Left renal cortex interstitium (tissue), 4 donors: ENCODE measurements around the gene PTPRK. TPM values are rescaled to one million over a fixed set of nuclear protein-coding genes. Genes with fewer than 3 reads are reported as not detected.

Experiments
- DNase-seq, 4 donors: peaks; one replicate each; pipeline ENCODE4 v3.0.0-alpha.2; 2013; ENCODE audit warnings: low read depth in 4 of 4, low spot score in 2 of 4, missing footprints in 1 of 4
- polyA plus RNA-seq, 4 donors: library from polyadenylated mRNA; unstranded; fragments of 120-200 nt; gene quantifications; one replicate each; pipeline ENCODE4 v1.2.1, GENCODE V29; 2013; ENCODE audit not compliant: insufficient read length in 4 of 4

PTPRK gene
- polyA plus RNA-seq, 4 donors, result 47.6 to 56.0 (median 49.7) TPM

GRCh38 chr6:128161263-128161662, 359.1 kb downstream of the PTPRK start:
- DNase-seq, result no peak

- no peak for DNase-seq
Measured at GRCh38 chr6:128158496-128158895, 361.9 kb downstream of the PTPRK start.

DNA sequence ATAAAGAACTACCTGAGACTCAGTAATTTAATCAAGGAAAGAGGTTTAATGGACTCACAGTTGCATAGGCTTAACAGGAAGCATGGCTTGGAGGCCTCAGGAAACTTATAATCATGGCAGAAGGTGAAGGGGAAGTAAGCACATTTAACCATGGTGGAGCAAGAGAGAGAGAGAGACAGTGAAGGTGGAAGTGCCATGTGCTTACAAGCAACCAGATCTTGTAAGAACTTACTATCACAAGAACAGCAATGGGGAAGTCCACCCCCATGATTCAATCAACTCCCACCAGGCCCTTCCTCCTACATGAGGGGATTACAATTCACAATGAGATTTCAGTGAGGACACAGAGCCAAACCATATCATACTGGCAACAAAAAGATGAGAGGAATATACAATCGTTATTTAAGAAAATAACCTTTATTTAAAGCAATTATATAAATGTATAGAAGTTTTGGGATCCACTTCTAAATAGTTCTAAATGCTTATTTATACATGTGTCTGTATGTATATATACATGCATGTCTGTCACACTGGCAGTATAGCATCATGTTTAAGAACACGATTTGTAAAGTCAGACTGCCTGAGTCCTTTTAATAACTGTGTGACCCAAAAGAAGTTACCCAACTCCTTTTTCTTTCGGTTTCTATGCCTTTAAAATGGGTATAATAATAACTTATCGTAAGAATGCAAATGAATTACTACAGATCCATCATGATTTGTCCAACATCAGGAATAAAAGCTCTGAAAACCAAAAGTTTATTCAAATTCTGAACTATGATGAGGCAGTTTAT, 363.9 kb downstream of the PTPRK start:
- no peak for DNase-seq

- DNase-seq, result no peak
Measured at GRCh38 chr6:128155826-128156225, 364.6 kb downstream of the PTPRK start.

GRCh38 chr6:128152551-128152950, 367.8 kb downstream of the PTPRK start:
- DNase-seq, result no peak

- DNase-seq, result no peak
Measured at GRCh38 chr6:128150376-128150775, 370.0 kb downstream of the PTPRK start.

DNA sequence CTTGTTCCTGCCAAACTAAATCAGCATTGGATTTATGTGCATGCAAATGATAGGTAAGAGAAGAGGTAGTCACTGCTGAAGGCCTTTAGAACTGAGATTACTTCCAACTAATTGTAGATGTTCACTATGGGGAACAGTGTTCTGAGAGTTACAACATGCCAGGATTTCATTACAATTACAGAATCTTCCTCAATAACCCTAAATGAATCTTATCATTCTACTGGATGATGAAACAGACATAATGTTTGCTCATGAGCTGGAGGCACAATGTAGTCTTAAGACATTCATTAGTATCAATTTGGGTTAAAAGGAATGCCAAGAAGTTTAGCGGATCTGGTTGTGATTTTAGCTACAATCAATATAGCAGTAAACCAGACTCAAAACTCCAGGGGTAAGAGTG, 370.6 kb downstream of the PTPRK start:
- no peak for DNase-seq

- DNase-seq, result no peak
Measured at GRCh38 chr6:128144320-128144719, 376.1 kb downstream of the PTPRK start.

- no peak for DNase-seq
Measured at GRCh38 chr6:128141932-128142331, 378.5 kb downstream of the PTPRK start.

DNA sequence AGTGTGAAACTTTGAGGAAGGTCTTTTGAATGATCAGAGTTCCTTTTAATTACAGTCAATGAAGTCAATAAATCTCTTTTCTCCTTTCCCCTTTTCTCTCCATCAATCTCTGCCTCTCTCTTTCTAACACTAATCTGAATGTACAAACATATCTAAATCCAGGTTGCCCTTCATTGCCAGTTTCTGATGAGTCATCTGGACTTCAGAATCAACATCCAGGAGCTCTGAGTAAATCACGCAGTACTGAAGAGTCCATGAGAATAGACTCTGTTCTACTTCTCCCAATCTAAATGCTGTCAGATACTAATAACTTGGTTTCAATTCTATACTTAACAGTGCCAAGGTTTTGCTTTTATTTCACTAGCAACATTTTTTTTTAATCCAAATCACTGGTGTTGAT, 380.9 kb downstream of the PTPRK start:
- no peak for DNase-seq

DNA sequence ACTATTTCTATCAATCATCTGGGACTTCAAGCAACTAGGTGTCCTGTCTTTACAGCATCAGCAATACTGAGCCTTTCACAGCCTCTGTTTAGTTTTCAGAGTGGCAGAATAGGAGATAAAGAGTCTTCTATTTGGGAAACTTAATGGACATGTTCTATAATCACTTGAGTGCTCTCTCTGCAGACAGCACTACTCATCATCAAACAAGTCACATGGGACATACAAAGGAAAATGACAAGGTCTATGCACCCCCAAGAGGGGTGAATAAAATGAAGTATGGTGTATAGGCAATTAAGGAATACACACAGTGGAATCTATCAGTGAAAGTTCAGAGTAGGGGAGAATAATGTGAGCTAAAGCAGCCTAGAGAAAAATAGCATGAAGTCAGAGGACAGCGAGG, 381.7 kb downstream of the PTPRK start:
- DNase-seq, result no peak

- no peak for DNase-seq
Measured at GRCh38 chr6:128135325-128135724, 385.1 kb downstream of the PTPRK start.

DNA sequence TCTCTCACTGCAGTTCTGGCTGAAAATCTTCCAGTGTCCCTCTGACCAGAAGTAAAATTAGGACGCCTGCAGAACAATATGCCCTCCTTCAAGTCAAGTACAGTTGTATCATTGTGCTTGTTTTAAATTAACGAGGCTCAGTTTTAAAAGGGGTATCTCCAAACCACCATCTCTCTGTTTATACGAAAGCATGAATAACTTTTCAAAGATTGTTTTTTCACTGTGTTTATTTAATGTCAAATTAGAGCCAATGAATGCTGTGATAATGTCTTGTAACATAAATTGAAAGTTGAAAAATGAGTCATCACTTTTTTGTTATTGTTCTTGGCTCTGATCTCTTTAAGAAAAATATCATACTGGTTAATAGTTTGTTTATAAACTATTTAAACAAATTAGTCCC, 388.8 kb downstream of the PTPRK start:
- no peak for DNase-seq

DNA sequence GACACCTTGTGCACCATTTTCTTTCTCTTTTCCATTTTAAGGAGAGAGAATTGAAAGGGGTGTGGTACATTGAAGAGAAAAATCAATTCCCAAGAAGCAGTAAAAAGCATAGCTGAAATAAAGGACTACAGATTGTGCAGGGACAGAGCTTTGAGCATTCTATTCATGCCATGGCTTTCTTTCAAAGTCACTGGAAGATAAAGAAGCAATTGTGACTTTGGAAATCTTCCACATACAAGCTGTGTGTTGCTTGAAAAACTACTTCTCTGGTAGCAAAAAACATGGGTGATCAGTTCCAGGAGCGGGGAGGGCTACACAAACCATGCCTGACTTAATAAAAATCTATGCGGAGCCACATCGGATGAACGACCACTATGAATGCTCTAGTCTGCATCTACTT, 389.4 kb downstream of the PTPRK start:
- no peak for DNase-seq

- DNase-seq, result no peak
Measured at GRCh38 chr6:128129679-128130078, 390.7 kb downstream of the PTPRK start.

GRCh38 chr6:128127650-128128049, 392.7 kb downstream of the PTPRK start:
- DNase-seq, result no peak

DNA sequence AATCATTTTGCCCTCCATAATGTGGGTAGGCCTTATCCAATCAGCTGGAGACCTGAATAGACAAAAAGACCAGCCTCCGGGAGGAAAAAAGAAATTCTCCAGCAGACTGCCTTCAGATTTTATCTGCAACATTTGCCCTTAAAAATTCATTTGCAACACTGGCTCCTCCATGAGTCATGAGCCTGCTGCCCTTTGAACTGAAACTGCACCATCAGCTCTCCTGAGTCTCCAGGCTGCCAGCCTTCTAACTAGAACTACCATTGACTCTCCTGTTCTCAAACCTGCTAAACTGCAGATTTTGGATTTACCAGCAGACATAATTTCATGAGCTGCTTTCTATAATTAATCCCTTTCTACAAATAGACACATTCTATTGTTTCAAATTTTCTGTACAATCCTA, 395.7 kb downstream of the PTPRK start:
- DNase-seq, result no peak

GRCh38 chr6:128121610-128122009, 398.8 kb downstream of the PTPRK start:
- DNase-seq, result no peak

DNA sequence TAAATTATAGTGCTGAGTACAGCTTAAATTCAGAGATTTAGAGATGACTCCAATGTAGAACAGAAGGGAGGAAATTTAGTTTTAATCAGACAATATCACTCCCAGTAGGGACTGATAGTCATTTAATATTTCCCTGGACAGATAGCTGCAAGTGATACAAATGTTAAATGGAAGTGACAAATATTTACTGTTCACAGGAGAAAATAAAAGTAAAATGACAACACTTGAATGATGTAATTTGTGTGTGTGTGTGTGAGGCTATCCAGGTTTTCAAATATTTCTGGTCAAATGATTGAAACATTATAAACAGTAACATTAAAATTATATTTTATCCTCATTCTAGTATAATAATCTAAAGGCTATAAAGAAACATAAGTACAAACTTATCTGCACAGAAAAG, 399.2 kb downstream of the PTPRK start:
- DNase-seq, result no peak

- no peak for DNase-seq
Measured at GRCh38 chr6:128118401-128118800, 402.0 kb downstream of the PTPRK start.

DNA sequence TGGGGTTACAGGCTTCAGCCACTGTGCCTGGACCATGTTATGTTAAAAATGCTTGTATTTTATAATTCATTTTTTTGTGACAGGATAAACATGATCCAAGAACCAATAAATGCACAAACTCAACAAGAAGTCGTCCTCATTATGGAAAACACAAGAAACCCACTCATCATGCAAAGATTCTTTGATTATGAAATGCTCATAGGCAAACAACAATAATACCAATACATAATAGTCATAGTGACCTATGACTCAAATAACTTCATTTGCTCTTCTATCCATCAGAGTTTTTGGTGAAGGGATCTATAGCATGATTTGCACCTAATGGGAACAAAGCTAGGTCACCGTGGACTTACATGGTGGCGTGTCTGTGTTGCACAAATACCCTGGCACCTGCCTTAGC, 402.5 kb downstream of the PTPRK start:
- DNase-seq, result no peak

DNA sequence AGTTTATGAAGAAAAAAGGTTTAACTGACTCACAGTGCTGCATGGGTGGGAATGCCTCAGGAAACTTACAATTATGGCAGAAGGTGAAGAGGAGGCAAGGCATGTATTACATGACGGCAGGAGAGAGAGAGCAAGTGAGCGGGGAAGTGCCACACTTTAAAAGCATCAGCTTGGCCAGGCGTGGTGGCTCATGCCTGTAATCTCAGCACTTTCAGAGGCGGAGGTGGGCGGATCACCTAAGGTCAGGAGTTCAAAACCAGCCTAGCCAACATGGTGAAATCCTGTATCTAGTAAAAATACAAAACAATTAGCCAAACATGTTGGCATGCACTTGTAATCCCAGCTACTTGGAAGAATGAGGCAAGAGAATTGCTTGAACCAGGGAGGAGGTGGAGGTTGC, 406.2 kb downstream of the PTPRK start:
- no peak for DNase-seq

DNA sequence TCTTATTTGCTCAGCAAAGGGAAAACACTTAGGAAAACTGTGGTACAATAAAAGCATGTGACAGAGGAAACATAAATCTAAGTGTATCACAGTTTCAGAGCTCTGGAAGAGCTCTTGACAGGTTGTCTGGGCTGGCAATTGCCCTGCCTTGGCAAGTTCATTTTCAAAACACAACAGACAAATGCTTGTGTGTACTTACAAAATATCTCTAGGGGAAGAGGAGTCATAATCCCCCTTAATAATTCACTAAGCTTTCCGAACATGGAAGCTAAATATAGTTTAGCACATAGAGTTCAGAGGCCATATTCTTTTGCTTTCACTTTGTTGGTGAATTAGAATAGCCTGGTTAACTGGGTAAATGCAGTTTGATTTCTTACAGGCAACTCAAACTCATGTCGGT, 407.9 kb downstream of the PTPRK start:
- DNase-seq, result peak in 1 of 4 donors; percentile 4
